Tibial nerve (tissue), 4 donors: ENCODE results near the gene SPAG7. TPM values are rescaled to one million over a fixed set of nuclear protein-coding genes. Genes with fewer than 3 reads are reported as not detected.

ENCODE experiments used
- DNase-seq, 2 donors: peaks; one replicate each; pipeline ENCODE4 v3.0.0-alpha.2; 2019; ENCODE audit warnings: low spot score in 2 of 2
- H3K27ac ChIP-seq, 4 donors: fragments of 200-600 bp; sonication (generic) in 3 of 4; one replicate each; pipeline ENCODE4 v1.5.1; 2017 to 2019; ENCODE audit warnings: mild to moderate bottlenecking in 1 of 4
- H3K27me3 ChIP-seq, 2 donors: fragments of 200-600 bp; sonication (generic) in 1 of 2; one replicate each; pipeline versions ENCODE4 v1.5.1 to v1.6.0; 2017 to 2019
- H3K36me3 ChIP-seq, 3 donors: fragments of 200-600 bp; sonication (generic); one replicate each; pipeline ENCODE4 v1.5.1; 2018 to 2019
- H3K4me1 ChIP-seq, 4 donors: fragments of 200-600 bp; sonication (generic) in 3 of 4; one replicate each; pipeline ENCODE4 v1.5.1; 2017 to 2019
- H3K4me3 ChIP-seq, 4 donors: fragments of 200-600 bp; sonication (generic) in 3 of 4; one replicate each; pipeline ENCODE4 v1.5.1; 2017 to 2019; ENCODE audit warnings: mild to moderate bottlenecking in 1 of 4, moderate library complexity in 1 of 4
- H3K9me3 ChIP-seq, 4 donors: fragments of 200-600 bp; sonication (generic) in 3 of 4; one replicate each; pipeline ENCODE4 v1.5.1; 2017 to 2019
- EP300 ChIP-seq, 2 donors: sonication (generic); formaldehyde crosslinking; IDR thresholded peaks; one replicate each; pipeline ENCODE4 v1.6.1; 2017; ENCODE audit warnings: antibody characterized with exemption in 2 of 2, mild to moderate bottlenecking in 1 of 2
- POLR2A ChIP-seq, 2 donors: fragments of 450-650 bp; IDR thresholded peaks; one replicate each; pipeline ENCODE4 v1.6.1; 2017; ENCODE audit warnings: antibody characterized with exemption in 2 of 2, mild to moderate bottlenecking in 2 of 2, moderate library complexity in 2 of 2
- WGBS, 2 donors: methylation state at CpG; one replicate each; pipeline ENCODE4 v1.1.5; 2018; 5-methylcytosine and 5-hydroxymethylcytosine counted together
- total RNA-seq, 4 donors: library from RNA; depleted of rRNA; stranded (reverse); fragments of >200 nt; gene quantifications; one replicate each; pipeline ENCODE4 v1.1.0, GENCODE V29; 2016
- TF ChIP-seq, protein P1 (sequence below), 5 experiments: fragments of 200-600 bp in 3 of 5; fragments of 450-650 bp in 2 of 5; sonication (generic) in 3 of 5; IDR thresholded peaks; one replicate each; pipeline ENCODE4 v1.5.1; 2016 to 2019; ENCODE audit warnings: antibody characterized with exemption in 5 of 5, mild to moderate bottlenecking in 3 of 5, moderate library complexity in 2 of 5

The SPAG7 gene
- total RNA-seq, 4 donors from 2014 or later = 36.9 to 70.0 (median 42.0) TPM

DNA sequence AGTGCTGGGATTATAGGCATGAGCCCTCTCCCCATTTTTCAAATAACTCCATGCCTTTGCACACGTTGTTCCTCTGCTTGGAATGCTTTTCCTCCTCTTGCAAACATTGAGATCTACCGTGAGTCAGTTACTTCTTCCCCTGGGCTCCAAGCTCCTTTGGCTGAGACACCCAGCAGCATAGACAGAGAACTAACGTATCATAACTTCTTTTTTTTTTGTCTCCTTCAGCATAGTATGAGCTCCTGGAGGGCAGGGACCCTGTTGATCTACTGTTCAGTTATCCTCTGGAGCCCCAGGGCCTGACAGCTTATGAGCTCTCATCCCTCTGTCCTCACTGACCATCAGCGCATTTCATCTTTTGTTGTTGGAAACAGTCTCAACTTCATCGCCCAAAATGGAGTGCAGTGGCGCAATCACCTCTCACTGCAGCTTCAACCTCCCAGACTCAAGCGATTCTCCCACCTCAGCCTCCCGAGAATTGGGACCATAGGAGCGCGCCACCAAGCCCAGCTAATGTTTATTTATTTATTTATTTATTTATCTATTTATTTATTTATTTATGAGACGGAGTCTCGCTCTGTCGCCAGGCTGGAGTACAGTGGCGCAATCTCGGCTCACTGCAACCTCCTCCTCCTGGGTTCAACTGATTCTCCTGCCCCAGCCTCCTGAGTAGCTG is 2.2 kb downstream of the SPAG7 start:
- H3K27me3 ChIP-seq = no peaks in the 10 kb centered on the region
- no peaks in the 10 kb centered on the region for H3K9me3 ChIP-seq
- H3K27ac ChIP-seq = peak overlapping the region in 2 of 4 donors; percentile 93 to 94
- 97% methylated on average over 15 of the region's 15 CpGs for WGBS, 2 donors
- TF ChIP-seq, protein P1, sequence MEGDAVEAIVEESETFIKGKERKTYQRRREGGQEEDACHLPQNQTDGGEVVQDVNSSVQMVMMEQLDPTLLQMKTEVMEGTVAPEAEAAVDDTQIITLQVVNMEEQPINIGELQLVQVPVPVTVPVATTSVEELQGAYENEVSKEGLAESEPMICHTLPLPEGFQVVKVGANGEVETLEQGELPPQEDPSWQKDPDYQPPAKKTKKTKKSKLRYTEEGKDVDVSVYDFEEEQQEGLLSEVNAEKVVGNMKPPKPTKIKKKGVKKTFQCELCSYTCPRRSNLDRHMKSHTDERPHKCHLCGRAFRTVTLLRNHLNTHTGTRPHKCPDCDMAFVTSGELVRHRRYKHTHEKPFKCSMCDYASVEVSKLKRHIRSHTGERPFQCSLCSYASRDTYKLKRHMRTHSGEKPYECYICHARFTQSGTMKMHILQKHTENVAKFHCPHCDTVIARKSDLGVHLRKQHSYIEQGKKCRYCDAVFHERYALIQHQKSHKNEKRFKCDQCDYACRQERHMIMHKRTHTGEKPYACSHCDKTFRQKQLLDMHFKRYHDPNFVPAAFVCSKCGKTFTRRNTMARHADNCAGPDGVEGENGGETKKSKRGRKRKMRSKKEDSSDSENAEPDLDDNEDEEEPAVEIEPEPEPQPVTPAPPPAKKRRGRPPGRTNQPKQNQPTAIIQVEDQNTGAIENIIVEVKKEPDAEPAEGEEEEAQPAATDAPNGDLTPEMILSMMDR (IDR thresholded peaks at IDR 0.05) = no peak
- TF ChIP-seq EP300 (IDR thresholded peaks at IDR 0.05) (no peak), POLR2A (IDR thresholded peaks at IDR 0.05) (no peak)
- peak overlapping the region in 1 of 4 donors; percentile 76 for H3K4me3 ChIP-seq
- DNase-seq = no peak
- H3K36me3 ChIP-seq = peaks cover 0 to 32% (median 0%) of the 10 kb centered on the region in 3 donors
- peaks cover 0 to 41% (median 22%) of the 10 kb centered on the region in 4 donors for H3K4me1 ChIP-seq

DNA sequence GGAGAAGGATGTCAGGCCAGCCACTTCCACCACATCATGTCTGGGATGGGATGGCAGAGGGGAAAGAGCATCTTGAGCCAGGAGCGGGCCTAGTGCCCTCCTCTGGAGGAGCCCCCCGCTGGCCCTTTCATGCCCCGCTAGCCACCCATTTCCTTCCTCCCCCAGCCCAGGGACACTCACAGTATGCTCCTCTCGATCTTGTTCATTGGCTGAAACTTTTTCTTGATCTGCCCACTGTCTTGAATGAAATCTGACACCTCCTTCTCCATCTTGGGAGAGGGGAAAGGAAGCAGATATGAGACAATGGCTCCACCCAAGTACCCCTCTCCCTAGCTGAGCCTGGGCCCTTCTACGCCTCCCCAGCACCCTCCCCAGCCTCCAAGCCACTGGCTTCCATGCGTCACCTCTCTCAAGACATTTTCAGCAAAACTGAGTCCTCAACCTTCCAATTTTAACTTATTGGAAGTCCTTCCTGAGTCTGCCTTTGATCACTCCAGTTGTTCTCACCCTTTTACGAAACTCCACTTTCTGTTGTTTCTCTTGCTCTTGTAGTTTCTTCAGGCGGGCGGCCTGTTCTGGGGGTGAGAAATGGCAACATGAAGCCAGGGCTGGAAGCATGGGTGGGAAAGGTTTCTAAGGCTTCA is 7.2 kb downstream of the SPAG7 start:
- no peak for DNase-seq
- Histone ChIP-seq H3K27me3 (no peaks in the 10 kb centered on the region), H3K4me3 (no peak overlapping the region), H3K27ac (no peak overlapping the region), H3K36me3 (peaks cover 0 to 58% (median 0%) of the 10 kb centered on the region in 3 donors), H3K9me3 (no peaks in the 10 kb centered on the region), H3K4me1 (peaks cover 0 to 4% (median 0%) of the 10 kb centered on the region in 4 donors)
- TF ChIP-seq, protein P1 (IDR thresholded peaks at IDR 0.05) = no peak
- TF ChIP-seq EP300 (IDR thresholded peaks at IDR 0.05) (no peak), POLR2A (IDR thresholded peaks at IDR 0.05) (no peak)
- 82 to 84% methylated on average over 9 of the region's 9 CpGs for WGBS, 2 donors

DNA sequence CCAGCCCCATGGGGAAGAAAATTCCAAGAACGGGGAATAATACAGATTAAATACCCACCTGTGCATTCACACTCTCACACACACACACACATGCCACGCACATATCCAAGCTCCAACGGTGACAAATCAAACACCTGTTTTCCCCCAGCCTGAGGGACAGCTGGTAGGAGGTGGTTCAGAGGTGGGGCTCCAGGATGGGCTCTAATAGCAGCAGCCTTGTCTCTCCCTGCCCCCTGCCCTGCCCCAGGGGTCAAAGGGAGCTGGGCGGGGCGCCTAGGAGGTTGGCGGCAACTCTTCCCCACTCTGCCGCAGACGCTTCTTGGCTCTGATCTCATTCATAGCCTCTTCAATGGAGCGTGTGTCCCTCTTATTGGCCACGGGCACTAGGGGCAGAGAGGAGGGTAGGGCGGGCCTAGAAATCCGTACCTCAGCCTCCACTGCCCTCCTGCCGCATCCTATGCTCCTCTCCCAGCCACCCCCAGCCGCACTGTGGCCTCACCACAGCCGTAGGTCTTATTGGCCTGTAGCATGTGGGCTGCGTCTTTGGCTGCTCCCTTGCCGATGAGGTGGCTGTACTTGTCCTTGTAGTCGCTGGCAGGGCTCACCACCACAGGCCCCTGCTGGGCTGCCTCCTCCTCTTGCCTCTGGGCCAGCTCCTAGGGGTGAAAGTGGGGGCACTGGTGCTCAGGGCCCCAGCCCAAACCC is 8.2 kb downstream of the SPAG7 start:
- H3K4me1 ChIP-seq = no peaks in the 10 kb centered on the region
- WGBS, 2 donors = 77 to 79% methylated on average over 18 of the region's 18 CpGs
- no peak overlapping the region for H3K27ac ChIP-seq
- H3K27me3 ChIP-seq = no peaks in the 10 kb centered on the region
- H3K36me3 ChIP-seq = peaks cover 0 to 58% (median 0%) of the 10 kb centered on the region in 3 donors
- H3K4me3 ChIP-seq = no peak overlapping the region
- TF ChIP-seq POLR2A (IDR thresholded peaks at IDR 0.05) (no peak), EP300 (IDR thresholded peaks at IDR 0.05) (no peak)
- TF ChIP-seq, protein P1 (IDR thresholded peaks at IDR 0.05) = no peak
- DNase-seq = no peak
- no peaks in the 10 kb centered on the region for H3K9me3 ChIP-seq

- Histone ChIP-seq H3K4me1 (no peaks in the 10 kb centered on the region), H3K4me3 (no peak overlapping the region), H3K9me3 (no peaks in the 10 kb centered on the region), H3K27ac (no peak overlapping the region), H3K36me3 (peaks cover 0 to 58% (median 0%) of the 10 kb centered on the region in 3 donors), H3K27me3 (no peaks in the 10 kb centered on the region)
- no peak for TF ChIP-seq POLR2A (IDR thresholded peaks at IDR 0.05)
- no peak for TF ChIP-seq EP300 (IDR thresholded peaks at IDR 0.05)
- TF ChIP-seq, protein P1 (IDR thresholded peaks at IDR 0.05) = no peak
- WGBS, 2 donors = 85 to 86% methylated on average over 3 of the region's 3 CpGs
- DNase-seq = no peak
Observed at GRCh38 chr17:4958102-4958501, 9.5 kb downstream of the SPAG7 start.
